Smooth muscle cell of the brain vasculature (primary cell): ENCODE measurements around the gene SCEL.

Source experiments
- DNase-seq: peaks from one replicate; pipeline ENCODE4 v3.0.0-alpha.2; 2012; ENCODE audit warnings: low read depth, low spot score

The SCEL gene

GRCh38 chr13:77521595-77522367, 13.7 kb upstream of the SCEL start:
- no peak for DNase-seq

GRCh38 chr13:77522444-77522843, 13.1 kb upstream of the SCEL start:
- no peak for DNase-seq

DNA sequence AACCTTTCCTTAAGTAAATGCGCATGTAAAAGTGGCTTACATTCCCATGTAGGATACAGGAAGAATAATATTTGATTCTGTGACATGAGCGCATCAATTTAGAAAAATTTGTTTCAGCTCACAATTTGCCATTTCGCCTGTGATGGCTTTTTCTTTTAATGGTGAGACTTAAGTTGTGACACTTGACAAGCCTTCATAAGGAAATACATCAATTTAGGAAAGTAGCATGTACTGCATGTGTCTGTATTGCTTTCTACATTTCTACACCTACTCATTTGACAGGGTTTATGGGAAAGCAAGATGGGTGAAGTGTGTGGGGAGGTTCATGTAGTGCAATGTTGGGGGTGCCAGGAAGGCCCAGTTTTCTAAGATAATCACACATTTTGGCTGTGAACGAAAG, 12.1 kb upstream of the SCEL start:
- DNase-seq: no peak

DNA sequence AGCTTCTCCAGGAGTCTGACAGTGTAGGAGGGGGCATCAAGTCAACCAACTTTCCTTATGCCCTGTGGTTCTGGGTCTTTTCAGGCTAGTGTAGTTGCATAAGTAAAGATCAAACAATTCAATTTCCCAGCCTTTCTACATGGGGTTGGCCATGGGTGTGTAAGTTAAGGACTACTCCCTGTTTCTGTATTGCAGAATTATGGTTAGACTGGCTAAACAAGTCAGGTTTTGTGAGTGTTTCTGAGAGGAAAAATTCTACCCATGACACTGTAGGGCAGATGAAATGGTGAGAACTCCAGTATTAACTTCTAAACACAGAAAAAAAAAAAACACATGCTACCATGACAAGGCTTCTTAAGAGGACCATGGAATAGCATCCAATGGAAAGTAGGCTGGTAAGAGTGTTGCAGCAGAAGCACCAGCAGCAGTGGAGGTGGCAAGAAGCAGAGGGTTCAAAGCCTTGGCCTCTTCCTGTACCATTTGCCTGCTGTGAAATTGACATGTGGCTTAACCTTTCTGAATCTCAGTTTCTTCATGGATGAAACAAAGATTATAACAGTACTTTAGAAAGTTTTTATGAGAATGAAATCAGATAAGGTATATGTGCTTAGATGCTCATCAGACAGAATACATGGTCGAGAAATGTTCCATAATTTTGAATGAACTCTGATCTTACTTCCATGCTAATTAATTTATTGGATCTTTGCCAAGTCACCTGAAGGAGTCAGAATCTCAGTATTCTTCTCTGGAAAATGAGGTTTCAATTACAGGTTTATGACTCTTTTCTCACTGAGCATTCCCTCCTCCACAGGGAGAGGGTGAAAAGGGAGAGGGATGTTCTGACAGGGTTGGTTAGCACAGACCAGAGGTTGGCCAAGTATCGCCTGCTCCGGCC, 11.4 kb upstream of the SCEL start:
- no peak for DNase-seq

GRCh38 chr13:77528414-77528813, 7.1 kb upstream of the SCEL start:
- DNase-seq: no peak

DNA sequence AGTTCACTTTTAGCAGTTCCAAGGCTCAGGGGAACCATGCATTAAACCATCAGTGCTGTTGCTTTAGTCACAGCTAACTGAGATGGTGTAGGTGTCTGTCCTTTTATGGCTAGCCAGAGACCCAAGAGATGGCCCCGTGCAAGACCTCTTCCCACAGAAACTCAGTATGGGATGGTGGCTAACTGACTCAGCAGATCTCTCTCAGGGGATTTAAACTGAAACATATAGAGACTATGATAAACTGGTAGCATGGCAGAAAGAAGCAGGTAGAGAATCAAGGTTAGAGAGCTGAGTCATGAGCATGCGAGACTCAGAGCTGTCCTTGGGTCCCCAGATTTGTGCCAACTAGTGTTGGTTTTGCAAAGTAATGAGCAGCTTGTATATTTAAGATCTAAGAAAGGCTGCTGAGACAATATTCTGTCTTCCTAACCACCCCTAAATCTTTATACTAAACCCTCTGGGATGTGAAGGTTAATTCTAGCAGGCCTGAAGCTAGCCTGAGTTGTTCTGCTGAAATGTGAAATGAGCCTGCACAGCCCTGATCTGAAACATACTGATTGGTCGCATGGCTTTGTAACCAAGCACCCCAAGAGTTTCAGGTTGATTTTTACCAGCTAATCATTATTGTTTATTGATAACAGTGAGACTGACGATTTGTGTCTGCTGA, 6.5 kb upstream of the SCEL start:
- DNase-seq: no peak

GRCh38 chr13:77529501-77529840, 6.0 kb upstream of the SCEL start:
- no peak for DNase-seq

DNA sequence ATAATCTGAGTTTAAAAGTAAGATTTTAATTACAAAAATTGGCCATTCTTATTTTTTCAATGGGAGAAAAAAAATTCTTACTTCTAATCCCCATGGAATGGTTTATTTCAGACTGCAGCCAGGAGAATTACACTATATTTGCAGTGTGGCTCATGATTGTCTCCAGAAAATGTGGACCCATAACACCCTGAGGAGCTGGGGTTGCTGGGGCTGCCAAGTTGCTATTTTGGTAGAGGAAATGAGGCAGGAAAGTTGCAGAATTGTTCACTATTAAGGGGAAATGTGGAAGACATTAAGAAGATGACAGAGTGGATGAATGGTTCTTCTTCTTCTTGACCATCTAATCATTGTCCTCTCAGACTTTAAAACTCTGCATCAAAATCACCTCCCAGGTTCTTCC, 4.6 kb upstream of the SCEL start:
- no peak for DNase-seq

GRCh38 chr13:77532983-77533382, 2.5 kb upstream of the SCEL start:
- no peak for DNase-seq

DNA sequence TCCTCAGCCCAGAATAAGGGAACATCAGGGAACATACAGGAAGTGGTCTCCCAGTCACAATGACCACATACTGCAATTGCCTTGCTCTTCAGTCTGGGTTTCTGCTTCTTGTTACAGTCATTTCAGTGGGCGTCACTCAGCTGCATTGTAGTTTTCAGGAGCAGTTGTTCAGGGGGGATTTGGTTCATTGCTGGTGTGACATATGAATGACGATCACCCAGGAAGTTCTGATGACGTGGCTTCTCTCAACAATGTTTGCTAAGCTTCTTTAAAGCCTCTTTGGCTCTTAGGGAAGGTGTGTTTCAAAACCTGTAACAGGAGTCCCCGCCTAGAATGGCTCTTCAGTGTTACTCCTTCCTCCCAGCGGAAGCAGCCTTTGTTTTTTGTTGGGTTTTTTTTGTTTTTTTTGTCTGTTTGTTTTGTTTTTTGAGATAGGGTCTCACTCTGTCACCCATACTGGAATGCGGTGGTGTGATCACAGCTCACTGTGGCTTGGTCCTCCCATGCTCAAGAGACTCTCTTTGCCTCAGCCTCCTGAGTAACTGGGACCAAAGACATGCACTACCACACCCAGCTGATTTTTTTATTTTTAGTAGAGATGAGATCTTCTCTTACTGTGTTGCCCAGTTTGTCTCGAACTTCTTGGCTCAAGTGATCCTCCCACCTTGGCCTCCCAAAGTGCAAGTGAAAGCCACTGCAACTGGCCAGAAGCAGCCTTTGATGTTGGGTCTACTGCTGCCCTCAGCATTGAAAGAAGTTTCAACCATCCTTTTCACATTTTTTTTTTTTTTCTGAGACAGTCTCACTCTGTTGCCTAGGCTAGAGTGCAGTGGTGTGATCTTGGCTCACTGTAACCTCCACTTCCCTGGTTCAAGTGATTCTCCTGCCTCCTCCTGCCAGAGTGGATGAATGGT, 1.4 kb upstream of the SCEL start:
- DNase-seq: no peak

GRCh38 chr13:77536358-77536757, 852 bp downstream of the SCEL start:
- no peak for DNase-seq

DNA sequence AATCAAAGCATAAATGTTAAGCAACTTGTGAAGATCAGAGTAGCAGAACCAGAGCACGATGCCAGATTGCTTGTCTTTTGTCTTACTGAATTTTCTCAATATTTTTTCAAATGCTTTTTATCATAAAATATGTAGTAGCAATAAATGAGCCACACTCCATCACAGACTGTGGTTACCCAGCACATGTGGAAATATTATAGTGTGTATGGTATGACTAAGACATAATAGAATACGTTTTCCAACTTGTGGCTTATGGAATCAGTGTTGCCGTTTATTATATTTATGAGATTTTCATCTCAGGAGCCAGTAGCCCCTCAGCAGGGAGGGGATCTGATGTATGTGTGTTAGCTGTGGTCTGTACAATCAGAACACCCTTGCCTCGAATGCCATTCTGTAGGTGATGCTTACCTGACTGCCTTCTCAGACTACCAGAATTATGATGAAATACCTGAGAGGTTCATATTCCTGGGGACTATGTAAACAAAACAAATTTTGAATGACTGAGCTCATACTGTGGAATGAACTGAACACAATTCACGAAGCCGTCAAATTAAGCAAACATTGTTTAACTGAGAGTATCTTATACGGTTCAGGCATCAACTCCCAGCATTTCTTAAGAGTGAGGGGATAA, 1.9 kb downstream of the SCEL start:
- no peak for DNase-seq

GRCh38 chr13:77543711-77544110, 8.2 kb downstream of the SCEL start:
- DNase-seq: no peak

DNA sequence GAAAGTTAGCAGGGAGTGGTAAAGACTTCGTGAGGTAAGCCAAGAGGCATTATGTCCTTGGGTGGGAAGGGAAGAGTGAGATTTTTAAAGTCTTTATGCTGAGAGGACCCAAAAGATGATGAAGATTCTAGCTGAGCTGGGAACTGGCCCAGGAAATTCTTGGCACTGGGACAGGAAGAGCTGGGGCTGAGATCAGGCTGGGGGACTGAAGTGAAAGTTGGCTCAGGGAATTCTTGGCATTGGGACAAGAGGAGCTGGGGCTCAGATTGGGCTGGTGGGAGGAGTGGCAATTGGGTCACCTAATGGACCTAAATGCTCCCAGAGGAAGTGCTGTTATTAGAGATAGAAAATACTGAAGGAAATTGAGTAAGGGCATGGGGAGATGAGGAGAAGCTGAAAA, 8.8 kb downstream of the SCEL start:
- no peak for DNase-seq

DNA sequence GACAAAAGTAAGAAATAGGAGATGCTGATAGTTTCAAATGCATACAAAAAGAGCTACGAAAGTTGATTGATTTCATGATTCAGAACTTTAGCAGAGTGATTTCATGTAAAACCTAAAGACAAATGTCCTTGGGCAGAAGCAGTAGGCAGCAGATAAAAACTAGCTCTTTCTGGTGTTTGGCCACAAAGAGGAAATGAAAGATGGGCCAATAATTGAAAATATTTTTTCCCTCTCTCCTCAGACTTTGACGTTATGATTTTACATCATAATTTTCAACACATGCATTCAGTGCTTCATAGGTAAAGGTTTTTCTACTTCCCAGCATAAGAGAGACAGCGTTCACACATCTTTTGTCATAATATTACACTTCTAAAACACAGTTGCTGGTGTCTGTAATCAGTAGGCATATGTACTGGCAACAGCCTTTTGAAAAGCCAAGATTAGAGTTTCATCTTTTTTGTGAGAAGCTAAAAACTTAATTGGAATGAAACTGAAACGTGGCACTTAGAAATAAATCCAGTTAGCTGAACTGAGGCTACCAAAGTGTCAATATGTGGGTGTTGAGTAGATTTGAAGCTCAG, 9.3 kb downstream of the SCEL start:
- no peak for DNase-seq

DNA sequence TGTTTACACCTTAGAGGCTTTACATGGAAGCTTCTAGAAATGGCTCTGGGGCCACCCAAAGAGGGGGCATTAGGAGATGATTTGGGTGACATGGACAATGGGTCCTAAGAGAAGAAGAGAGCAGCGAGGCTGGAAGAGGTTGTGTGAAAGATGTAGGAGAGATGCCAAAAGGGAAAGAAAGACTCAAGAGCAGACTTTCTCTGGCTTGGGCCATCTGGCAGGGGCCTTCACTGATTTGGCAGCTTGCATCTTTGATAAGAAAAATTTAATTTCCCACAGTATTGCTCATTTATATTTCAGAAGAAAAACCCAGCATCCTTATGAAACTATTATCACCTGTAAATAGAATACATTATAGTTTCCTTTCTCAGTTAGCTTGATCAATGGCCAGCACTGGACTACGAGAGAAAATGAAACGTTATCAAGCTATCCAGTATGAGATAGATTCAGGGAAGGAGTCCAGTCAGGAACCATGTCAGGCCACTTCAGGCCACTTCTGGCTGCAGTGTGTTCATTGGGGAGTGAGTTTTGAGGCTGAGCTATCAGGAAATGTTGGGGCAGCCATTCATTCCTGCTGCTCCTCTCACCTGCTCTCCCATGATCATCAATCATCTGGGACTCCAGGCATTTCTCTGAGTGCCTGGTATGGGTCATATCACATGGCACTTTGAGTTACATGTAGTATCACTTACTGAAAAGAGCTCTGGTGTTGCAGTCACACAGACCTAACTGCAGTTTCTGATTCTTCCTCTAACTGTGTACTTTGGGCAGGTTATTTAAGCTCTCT, 10.3 kb downstream of the SCEL start:
- DNase-seq: no peak

DNA sequence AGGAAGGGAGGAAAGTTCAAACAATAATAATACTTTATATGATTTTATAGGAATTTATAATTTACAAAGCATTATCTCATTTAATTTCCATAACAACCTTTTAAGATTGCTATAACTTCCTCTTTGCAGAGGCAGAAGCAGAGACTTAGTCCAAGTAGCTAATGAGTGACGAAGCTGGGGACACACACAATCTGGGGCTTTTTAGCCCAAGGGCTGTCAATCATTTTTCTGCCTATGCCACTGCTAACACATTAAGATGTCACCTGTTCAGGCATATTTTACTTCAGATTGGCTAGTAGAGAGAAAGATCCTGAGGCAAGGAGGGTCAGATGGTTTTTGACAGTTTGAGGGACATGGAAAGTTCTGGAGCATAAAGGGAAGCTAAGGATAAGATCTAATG, 12.6 kb downstream of the SCEL start:
- no peak for DNase-seq

- DNase-seq: no peak
Measured at GRCh38 chr13:77548594-77548993, 13.1 kb downstream of the SCEL start.

DNA sequence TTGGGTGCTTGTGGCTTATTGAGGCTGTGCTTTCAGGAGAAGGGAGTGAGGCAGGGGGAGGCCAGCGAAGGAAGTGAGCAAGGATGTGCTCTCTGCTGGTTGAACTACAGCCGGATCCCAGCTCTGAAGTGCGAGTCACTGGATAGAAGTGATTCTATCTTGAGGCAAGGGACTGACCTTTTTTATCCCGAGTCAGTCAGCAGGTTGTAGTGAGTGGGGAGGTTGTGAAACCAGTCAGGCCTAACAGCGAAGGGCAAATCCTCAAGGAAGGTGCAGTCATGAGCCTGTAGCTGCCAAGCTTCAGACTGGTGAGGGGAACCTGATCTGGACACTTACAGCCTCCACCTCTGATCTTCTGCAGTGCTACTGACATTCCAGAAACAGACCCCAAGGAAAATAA, 18.6 kb downstream of the SCEL start:
- no peak for DNase-seq

DNA sequence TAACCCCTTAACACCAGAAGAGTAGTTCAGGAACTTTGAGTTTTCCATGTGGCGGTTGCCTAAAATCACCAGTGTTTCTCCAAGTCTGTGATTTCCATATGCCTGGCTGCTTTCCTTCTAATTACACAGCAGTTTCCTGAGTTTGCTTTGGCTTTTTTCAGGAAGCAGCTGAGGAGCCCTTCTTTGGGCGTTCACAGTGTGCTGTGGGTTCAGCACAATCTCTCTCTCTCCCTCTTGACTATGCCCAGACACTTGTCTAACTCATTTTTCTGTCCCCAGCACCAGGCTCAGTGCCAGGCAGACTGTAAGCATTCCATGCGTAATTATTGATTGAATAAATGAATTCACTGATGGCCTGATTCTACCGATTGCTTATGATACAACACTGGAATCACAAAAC, 19.7 kb downstream of the SCEL start:
- DNase-seq: no peak
